Thyroid gland (tissue), 4 donors: ENCODE results near the gene CILP2. TPM values are rescaled to one million over a fixed set of nuclear protein-coding genes. Genes with fewer than 3 reads are reported as not detected.
A peak's percentile ranks its signal among the peaks of the same experiment; 100 is the strongest.

ENCODE experiments used
- DNase-seq, 2 donors: peaks; one replicate each; pipeline ENCODE4 v3.0.0-alpha.2; 2019
- H3K27ac ChIP-seq, 3 donors: fragments of 200-600 bp; sonication (generic); 1 replicate in 2 of 3; 2 replicates in 1 of 3; pipeline ENCODE4 v1.5.1; 2016 to 2019; ENCODE audit warnings: mild to moderate bottlenecking in 1 of 3, moderate library complexity in 1 of 3
- H3K27me3 ChIP-seq: fragments of 200-600 bp; sonication (generic); one replicate; pipeline ENCODE4 v1.5.1; 2019
- H3K36me3 ChIP-seq, 2 donors: fragments of 200-600 bp; sonication (generic); one replicate each; pipeline ENCODE4 v1.5.1; 2016 to 2019
- H3K4me1 ChIP-seq, 2 donors: fragments of 200-600 bp; sonication (generic); one replicate each; pipeline ENCODE4 v1.5.1; 2017 to 2019
- H3K4me3 ChIP-seq, 3 donors: fragments of 200-600 bp; sonication (generic); replicated peaks in 1 of 3; 1 replicate in 2 of 3; 2 replicates in 1 of 3; pipeline ENCODE4 v1.5.1; 2016; ENCODE audit warnings: mild to moderate bottlenecking in 1 of 3
- H3K9me3 ChIP-seq: fragments of 200-600 bp; sonication (generic); one replicate; pipeline ENCODE4 v1.5.1; 2017
- CTCF ChIP-seq, 6 experiments: fragments of 200-600 bp in 3 of 6; fragments of 450-650 bp in 3 of 6; sonication (generic) in 3 of 6; IDR thresholded peaks; one replicate each; pipeline ENCODE4 v1.5.1; 2016 to 2019; ENCODE audit warnings: antibody characterized with exemption in 6 of 6, mild to moderate bottlenecking in 2 of 6, inconsistent platforms in 1 of 6, moderate library complexity in 1 of 6
- POLR2A ChIP-seq, 2 donors: fragments of 450-650 bp; IDR thresholded peaks; one replicate each; pipeline ENCODE4 v1.6.1; 2017; ENCODE audit warnings: antibody characterized with exemption in 2 of 2, mild to moderate bottlenecking in 2 of 2, moderate library complexity in 1 of 2
- WGBS, 2 donors: methylation state at CpG; one replicate each; pipeline ENCODE4 v1.1.5; 2017; 5-methylcytosine and 5-hydroxymethylcytosine counted together
- intact Hi-C: fragments of 100-400 bp; cut with DNase I; formaldehyde crosslinking; loops from one replicate; pipeline ENCODE4 v1.15.1; 2023
- total RNA-seq, 4 donors: library from RNA; depleted of rRNA; stranded (reverse); fragments of >200 nt; gene quantifications; one replicate each; pipeline ENCODE4 v1.2.3, GENCODE V29; 2016

The CILP2 gene
- total RNA-seq, 4 donors from 2014 or later: 0.63 to 4.2 (median 2.4) TPM

GRCh38 chr19:19534556-19535265 is 3.4 kb upstream of the CILP2 start:
- Histone ChIP-seq H3K4me3 (no peak overlapping the region), H3K36me3 (no peaks in the 10 kb centered on the region), H3K9me3 (no peaks in the 10 kb centered on the region), H3K27ac (no peak overlapping the region), H3K4me1 (peaks cover 14 to 20% of the 10 kb centered on the region in 2 donors), H3K27me3 (no peaks in the 10 kb centered on the region)
- TF ChIP-seq CTCF (IDR thresholded peaks at IDR 0.05) (no peak), POLR2A (IDR thresholded peaks at IDR 0.05) (no peak)
- no peak for DNase-seq
- intact Hi-C loops: loop anchor here (2.0 kb wide), 1 partner anchor 108 kb away; the partner anchor contains the start of gene GMIP
- WGBS, 2 donors: 62 to 70% methylated on average over 25 to 27 of the region's 27 CpGs

GRCh38 chr19:19535311-19536191 is 2.5 kb upstream of the CILP2 start:
- WGBS, 2 donors: 87 to 97% methylated on average over 13 to 19 of the region's 34 CpGs
- Histone ChIP-seq H3K27ac (no peak overlapping the region), H3K4me1 (peaks cover 18 to 26% of the 10 kb centered on the region in 2 donors), H3K36me3 (no peaks in the 10 kb centered on the region), H3K27me3 (no peaks in the 10 kb centered on the region), H3K9me3 (no peaks in the 10 kb centered on the region), H3K4me3 (no peak overlapping the region)
- no peak for TF ChIP-seq CTCF (IDR thresholded peaks at IDR 0.05)
- no peak for TF ChIP-seq POLR2A (IDR thresholded peaks at IDR 0.05)
- intact Hi-C loops: loop anchor here (2.0 kb wide), 1 partner anchor 107 kb away; the partner anchor contains the start of gene GMIP
- no peak for DNase-seq

- H3K9me3 ChIP-seq: no peaks in the 10 kb centered on the region
- H3K27me3 ChIP-seq: no peaks in the 10 kb centered on the region
- peak overlapping the region in 1 of 3 donors; percentile 34 for H3K4me3 ChIP-seq
- peaks cover 25 to 29% of the 10 kb centered on the region in 2 donors for H3K4me1 ChIP-seq
- no peak overlapping the region for H3K27ac ChIP-seq
- H3K36me3 ChIP-seq: no peaks in the 10 kb centered on the region
- DNase-seq: peak; percentile 38 to 45
- TF ChIP-seq CTCF (IDR thresholded peaks at IDR 0.05) (no peak), POLR2A (IDR thresholded peaks at IDR 0.05) (no peak)
- 36 to 55% methylated on average over 16 to 27 of the region's 59 CpGs for WGBS, 2 donors
- intact Hi-C loops: no loop called here
Measured at GRCh38 chr19:19537075-19538048, 703 bp upstream of the CILP2 start.

GRCh38 chr19:19538785-19539166 is 711 bp downstream of the CILP2 start:
- Histone ChIP-seq H3K9me3 (no peaks in the 10 kb centered on the region), H3K4me3 (peak overlapping the region in 1 of 3 donors; percentile 34), H3K36me3 (no peaks in the 10 kb centered on the region), H3K27me3 (no peaks in the 10 kb centered on the region), H3K4me1 (peaks cover 25 to 26% of the 10 kb centered on the region in 2 donors), H3K27ac (no peak overlapping the region)
- WGBS, 2 donors: 37 to 43% methylated on average over 7 of the region's 7 CpGs
- TF ChIP-seq POLR2A (IDR thresholded peaks at IDR 0.05) (no peak), CTCF (IDR thresholded peaks at IDR 0.05) (no peak)
- no peak for DNase-seq
- intact Hi-C loops: no loop called here
